Fibroblast of peridontal ligament (primary cell): ENCODE measurements around the gene DCLK2.
A peak's percentile ranks its signal among the peaks of the same experiment; 100 is the strongest.

Experiments
- DNase-seq: peaks from one replicate; pipeline ENCODE4 v3.0.0-alpha.2; 2010; ENCODE audit errors: extremely low read depth

Gene DCLK2

GRCh38 chr4:150069353-150069752 is 8.9 kb upstream of the DCLK2 start:
- peak; percentile 46 for DNase-seq

GRCh38 chr4:150070464-150071170 is 7.6 kb upstream of the DCLK2 start:
- DNase-seq: peak; percentile 70

GRCh38 chr4:150072471-150072870 is 5.8 kb upstream of the DCLK2 start:
- DNase-seq: no peak

GRCh38 chr4:150072906-150073714 is 5.1 kb upstream of the DCLK2 start:
- DNase-seq: peak; percentile 99

GRCh38 chr4:150074064-150074463 is 4.2 kb upstream of the DCLK2 start:
- DNase-seq: no peak

- peak; percentile 40 for DNase-seq
Measured at GRCh38 chr4:150078579-150079080, 385 bp downstream of the DCLK2 start.

- DNase-seq: no peak
Measured at GRCh38 chr4:150079081-150079581, 886 bp downstream of the DCLK2 start.

GRCh38 chr4:150080337-150080736 is 2.1 kb downstream of the DCLK2 start:
- peak; percentile 35 for DNase-seq

- DNase-seq: no peak
Measured at GRCh38 chr4:150080875-150081274, 2.6 kb downstream of the DCLK2 start.

- no peak for DNase-seq
Measured at GRCh38 chr4:150082241-150082640, 4.0 kb downstream of the DCLK2 start.

- DNase-seq: no peak
Measured at GRCh38 chr4:150087006-150087405, 8.8 kb downstream of the DCLK2 start.

GRCh38 chr4:150089732-150090131 is 11.5 kb downstream of the DCLK2 start:
- DNase-seq: no peak

- peak; percentile 91 for DNase-seq
Measured at GRCh38 chr4:150090836-150091235, 12.6 kb downstream of the DCLK2 start.

GRCh38 chr4:150094676-150095075 is 16.4 kb downstream of the DCLK2 start:
- no peak for DNase-seq

- no peak for DNase-seq
Measured at GRCh38 chr4:150096625-150097024, 18.4 kb downstream of the DCLK2 start.

- DNase-seq: peak; percentile 35
Measured at GRCh38 chr4:150098214-150098613, 20.0 kb downstream of the DCLK2 start.

GRCh38 chr4:150104404-150105027 is 26.3 kb downstream of the DCLK2 start:
- DNase-seq: no peak

- no peak for DNase-seq
Measured at GRCh38 chr4:150106886-150107285, 28.6 kb downstream of the DCLK2 start.

- DNase-seq: peak; percentile 68
Measured at GRCh38 chr4:150108691-150109090, 30.4 kb downstream of the DCLK2 start.

- DNase-seq: no peak
Measured at GRCh38 chr4:150114641-150115040, 36.4 kb downstream of the DCLK2 start.

GRCh38 chr4:150115851-150116250 is 37.6 kb downstream of the DCLK2 start:
- no peak for DNase-seq

- DNase-seq: no peak
Measured at GRCh38 chr4:150116506-150116905, 38.3 kb downstream of the DCLK2 start.
